HL-60/S4 treated with retinoic acid at 250 ng/mL for 4 days and 3 days (cell line): Measurements from ENCODE around the gene SLIT1.

Source experiments
- in situ Hi-C: fragments of 300-500 bp; cut with MboI; formaldehyde crosslinking; loops from 2 replicates; pipeline ENCODE4 v1.7.0; 2022; ENCODE audit warnings: low sequenced_read_pairs

SLIT1 gene

DNA sequence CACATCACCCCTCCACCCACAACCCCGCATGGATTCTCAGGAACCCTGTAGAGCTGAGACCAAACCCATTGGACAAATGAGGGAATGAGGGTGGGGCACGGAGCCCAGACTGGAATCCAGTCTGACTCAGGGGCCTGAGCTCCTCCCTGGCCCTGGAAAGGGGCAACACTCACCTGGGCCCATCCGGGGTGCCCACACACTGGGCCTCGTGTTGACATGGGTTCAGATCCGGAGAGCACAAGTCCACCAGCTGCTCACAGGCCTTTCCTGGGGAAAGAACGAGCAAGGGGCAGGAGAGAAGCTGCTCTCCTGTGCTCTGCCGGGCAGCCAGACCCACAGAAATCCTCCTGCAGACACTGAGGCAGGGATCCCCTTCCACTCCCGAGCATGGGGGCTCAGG is 172.2 kb downstream of the SLIT1 start:
- in situ Hi-C loops, result no loop called here

- in situ Hi-C loops, result no loop called here
These were observed 173.3 kb downstream of the SLIT1 start for GRCh38 chr10:97012470-97012869.

- in situ Hi-C loops, result no loop called here
These were observed 174.4 kb downstream of the SLIT1 start for GRCh38 chr10:97011397-97011796.

GRCh38 chr10:97010695-97011206 is 175.0 kb downstream of the SLIT1 start:
- in situ Hi-C loops, result no loop called here

DNA sequence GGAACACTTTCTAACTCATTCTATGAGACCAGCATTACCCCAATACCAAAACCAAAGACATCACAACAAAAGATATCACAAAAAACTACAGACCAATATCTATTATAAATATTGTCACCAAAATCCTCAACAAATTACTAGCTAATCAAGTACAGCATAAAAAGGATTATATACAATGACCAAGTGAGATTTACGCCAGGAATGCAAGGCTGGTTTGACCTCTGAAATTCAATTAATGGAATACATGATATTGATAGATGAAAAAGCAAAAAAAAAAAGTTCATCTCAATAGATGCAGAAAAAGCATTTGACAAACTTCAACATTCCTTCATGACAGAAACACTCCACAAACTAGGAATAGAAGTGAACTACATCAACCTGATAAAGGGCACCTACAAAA is 178.3 kb downstream of the SLIT1 start:
- in situ Hi-C loops, result no loop called here

- in situ Hi-C loops, result no loop called here
These were observed 179.4 kb downstream of the SLIT1 start for GRCh38 chr10:97006364-97006763.

DNA sequence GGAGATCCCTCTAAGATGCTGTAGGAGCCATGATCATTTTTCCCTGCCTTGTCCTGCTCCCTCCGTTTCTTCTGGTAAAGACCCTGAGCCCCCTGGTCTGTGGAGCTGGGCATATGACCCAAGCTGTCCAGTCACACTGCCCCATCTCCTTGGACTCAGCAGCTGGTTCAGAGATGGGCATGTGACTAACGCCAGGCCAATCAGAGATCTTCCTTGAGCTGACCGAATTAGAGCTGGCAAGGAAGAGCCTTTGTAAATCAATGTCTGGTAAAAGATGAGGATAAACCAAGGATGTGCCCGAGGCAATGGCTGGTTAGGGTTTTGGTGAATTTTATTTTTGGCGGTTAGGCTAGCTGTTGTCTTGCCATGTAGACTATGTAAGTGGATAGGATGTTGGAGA is 180.4 kb downstream of the SLIT1 start:
- in situ Hi-C loops, result no loop called here

DNA sequence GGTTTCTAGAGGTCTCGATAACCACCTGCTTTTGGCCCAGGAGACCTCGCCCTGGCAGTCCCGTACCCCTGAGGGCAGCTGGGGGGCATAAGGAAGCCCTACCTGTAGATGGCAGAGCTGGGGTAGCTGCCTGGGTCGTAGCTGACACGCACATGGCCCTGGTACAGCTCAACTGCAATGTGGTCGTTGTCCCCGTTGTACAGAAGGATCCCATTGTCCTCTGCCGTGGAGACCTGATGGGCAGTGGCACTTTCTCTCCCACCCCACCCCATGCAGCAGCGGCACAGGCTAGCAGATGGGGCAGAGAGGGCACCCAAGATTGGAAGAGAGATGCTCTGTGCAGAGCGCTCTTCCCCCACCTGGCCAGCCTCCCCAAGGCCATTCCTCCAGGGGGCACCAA is 181.2 kb downstream of the SLIT1 start:
- in situ Hi-C loops, result no loop called here

DNA sequence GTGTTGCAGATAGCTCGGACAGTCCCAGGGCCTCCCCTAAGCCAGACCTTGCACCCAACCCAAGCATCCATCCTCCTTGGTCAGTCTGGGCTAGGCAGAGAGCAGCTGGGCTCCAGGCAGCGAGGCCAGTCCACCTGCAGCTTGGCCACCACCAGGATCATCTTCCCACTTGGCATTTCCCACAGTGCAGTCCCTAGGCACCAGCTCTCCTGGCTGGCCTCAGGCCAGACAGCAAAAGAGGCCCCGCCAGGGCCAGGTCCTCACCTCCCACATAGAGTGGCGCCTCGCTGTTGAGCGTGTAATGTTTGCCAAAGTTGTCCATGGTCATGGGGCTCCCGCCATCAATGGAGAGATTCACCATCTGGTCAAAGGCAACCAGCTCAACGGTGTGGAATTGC is 182.0 kb downstream of the SLIT1 start:
- in situ Hi-C loops, result no loop called here

DNA sequence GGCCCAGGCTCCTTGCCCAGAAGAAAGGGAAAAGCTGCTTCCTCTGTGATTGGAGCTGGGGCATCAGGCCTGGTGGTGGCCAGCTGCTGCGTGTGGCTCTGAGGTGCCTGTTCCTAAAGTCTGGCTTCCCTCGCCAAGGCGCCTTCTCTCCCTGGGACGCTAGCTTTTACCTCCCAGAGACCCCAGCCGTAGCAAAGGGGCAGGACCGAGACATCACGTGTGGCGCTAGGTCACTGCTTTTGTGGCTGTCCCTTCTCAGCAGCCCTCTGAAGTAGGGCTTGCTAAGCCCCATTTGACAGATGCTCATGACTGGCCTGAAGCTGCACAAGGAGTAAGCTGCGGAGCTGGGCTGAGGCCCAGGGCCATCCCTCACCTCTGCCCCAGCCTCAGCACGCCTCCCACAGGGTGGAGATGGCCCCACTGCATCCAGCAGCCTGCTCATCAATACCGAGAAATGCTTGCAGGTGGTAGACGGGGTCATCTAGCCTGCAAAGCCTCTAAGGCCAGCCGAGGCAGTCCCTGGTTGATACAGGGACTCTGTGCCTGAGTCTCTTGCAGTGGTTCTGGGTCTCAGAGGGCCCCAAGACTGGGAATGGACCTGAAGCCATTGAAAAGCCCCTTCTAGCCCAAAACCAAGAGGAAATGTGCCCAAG is 182.5 kb downstream of the SLIT1 start:
- in situ Hi-C loops, result no loop called here

- in situ Hi-C loops, result no loop called here
These were observed 183.1 kb downstream of the SLIT1 start for GRCh38 chr10:97002670-97003069.

GRCh38 chr10:97001183-97001991 is 184.4 kb downstream of the SLIT1 start:
- in situ Hi-C loops, result no loop called here

GRCh38 chr10:97000487-97001182 is 185.1 kb downstream of the SLIT1 start:
- in situ Hi-C loops, result no loop called here

DNA sequence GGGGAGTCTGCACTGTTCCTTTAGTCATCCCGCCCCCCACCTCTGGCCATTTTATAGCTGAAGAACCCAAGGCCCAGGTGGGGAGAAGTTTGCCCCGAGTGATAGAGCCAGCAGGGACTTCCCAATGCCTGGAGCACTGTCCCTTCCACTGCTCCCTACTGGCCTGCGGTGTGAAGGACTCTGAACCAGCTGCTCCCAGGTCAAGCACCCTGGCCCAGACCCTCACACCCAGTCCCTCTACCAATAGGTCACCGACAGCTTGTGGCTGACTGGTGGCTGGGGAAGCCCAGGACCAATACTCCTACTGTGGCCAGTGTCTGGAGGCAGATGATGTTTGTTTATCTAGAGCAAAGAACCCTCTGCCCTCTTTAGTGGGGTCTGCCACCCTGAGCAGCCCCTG is 185.8 kb downstream of the SLIT1 start:
- in situ Hi-C loops, result no loop called here

DNA sequence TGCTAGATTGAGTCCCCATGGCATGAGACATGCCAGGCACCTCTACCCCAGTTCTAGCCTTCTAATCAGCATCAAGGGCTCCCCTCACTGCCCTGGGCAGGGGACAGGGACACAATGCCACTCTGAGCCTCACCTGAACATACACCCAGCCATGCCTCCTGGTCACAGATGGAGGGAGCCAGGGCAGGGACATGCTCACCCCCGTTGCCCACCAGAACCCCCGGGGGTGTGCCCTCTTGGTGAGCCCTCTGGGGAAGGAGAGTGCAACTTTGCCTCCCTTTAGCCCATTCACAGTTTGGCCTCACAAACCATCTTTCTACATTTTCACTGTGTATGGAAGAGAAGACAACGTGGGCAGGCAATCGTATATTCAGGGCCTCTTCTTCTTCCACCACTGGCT is 186.4 kb downstream of the SLIT1 start:
- in situ Hi-C loops, result no loop called here

GRCh38 chr10:96998329-96998888 is 187.3 kb downstream of the SLIT1 start:
- in situ Hi-C loops, result no loop called here

GRCh38 chr10:96996275-96996965 is 189.3 kb downstream of the SLIT1 start:
- in situ Hi-C loops, result no loop called here

- in situ Hi-C loops, result no loop called here
These were observed 189.9 kb downstream of the SLIT1 start for GRCh38 chr10:96995851-96996250.

DNA sequence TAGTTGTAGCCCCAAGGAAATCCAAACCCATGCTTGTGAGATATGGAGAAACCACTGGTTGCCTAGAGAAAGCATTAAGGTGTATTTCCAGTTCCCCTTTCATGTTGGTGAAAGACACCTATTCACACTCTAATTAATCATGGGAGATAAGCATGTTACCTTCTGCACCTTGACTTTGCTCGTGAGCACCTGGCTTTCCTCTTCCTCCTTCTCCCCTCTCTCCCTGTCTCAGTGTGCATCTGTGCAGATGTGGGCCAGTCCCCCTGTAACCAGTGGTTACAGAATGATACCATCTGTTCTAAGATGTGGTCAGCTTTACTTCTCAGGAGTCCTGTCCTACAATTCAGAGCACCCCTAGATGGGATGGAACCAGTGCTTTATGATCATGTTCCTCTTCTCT is 193.0 kb downstream of the SLIT1 start:
- in situ Hi-C loops, result no loop called here

DNA sequence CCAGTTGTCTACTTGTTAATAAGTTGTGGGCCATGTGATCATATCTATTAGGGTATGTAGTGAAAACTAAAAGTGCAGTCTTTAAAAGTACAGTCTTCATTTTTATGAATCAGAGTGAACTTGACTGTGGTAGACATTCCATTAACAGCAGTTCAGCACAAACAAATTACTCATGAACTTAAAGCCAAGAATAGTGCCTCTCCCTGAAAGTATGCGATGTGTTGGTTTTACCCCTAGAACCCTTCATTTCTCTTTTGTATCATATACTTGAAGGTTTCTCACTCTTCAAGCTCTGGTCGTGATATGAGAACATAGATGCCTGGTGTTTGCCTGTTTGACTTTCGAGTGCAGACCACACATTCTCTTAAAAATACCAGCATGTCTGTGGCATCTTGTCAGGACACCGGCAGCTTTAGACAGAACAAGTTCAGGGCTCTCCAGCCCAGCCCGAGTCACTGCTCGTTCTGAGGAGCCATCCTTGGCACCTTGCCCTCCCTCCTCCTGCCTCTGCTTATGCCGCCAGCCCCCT is 194.4 kb downstream of the SLIT1 start:
- in situ Hi-C loops, result no loop called here

DNA sequence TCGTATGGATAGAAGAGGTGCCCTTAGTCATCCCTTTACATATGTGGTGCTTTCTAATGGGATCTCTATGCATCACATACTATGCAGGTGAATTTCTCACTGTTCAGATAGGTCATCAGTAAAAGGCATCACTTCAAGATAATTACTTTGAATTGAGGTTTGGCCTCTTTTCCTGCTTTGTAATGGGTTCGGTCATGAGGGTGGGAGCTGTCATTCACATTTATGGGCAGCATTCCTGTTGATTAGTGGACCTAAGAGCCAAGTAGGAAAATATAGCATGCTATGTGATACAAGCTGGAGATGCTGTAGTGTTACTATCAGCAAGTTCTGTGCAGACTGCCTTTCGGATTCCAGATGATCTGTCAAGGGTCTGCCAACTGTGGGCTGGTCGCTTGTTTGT is 197.3 kb downstream of the SLIT1 start:
- in situ Hi-C loops, result no loop called here
